Natural killer cell treated with Interleukin-12 subunit alpha and Interleukin-12 subunit beta and Interleukin-15 and Interleukin-18, amount 100 ng/mL, for 72 hours (primary cell): ENCODE measurements around the gene MGMT. TPM values are rescaled to one million over a fixed set of nuclear protein-coding genes. Genes with fewer than 3 reads are reported as not detected.

Experiments used
- ATAC-seq, 2 donors: fragments of 150-1000 bp; cut with Tn5 transposase in 1 of 2; sonication (Bioruptor Pico), chemical (Tn5 transposase) in 1 of 2; 2 replicates each; pipeline ENCODE4 v1.10.0; 2021
- DNase-seq: peaks from one replicate; pipeline ENCODE4 v3.0.0; 2022; ENCODE audit warnings: low spot score
- H3K27ac Mint-ChIP-seq, 2 donors: 1 replicate in 1 of 2; 2 replicates in 1 of 2; pipeline ENCODE4 v1.8.0; 2022; ENCODE audit warnings: mixed read lengths in 2 of 2, mild to moderate bottlenecking in 1 of 2, moderate library complexity in 1 of 2
- H3K27me3 Mint-ChIP-seq, 2 donors: 1 replicate in 1 of 2; 2 replicates in 1 of 2; pipeline ENCODE4 v1.8.0; 2022; ENCODE audit warnings: mixed read lengths in 2 of 2
- H3K36me3 Mint-ChIP-seq: one replicate; pipeline ENCODE4 v1.8.0; 2022; ENCODE audit warnings: mixed read lengths
- H3K4me1 Mint-ChIP-seq, 2 donors: 1 replicate in 1 of 2; 2 replicates in 1 of 2; pipeline ENCODE4 v1.8.0; 2022; ENCODE audit warnings: low read depth in 2 of 2, mixed read lengths in 2 of 2, mild to moderate bottlenecking in 1 of 2
- H3K4me3 Mint-ChIP-seq: one replicate; pipeline ENCODE4 v1.8.0; 2022; ENCODE audit warnings: mixed read lengths
- H3K9me3 Mint-ChIP-seq: 2 replicates; pipeline ENCODE4 v1.8.0; 2022; ENCODE audit warnings: mixed read lengths
- total RNA-seq, 2 donors: library from RNA; stranded (reverse); gene quantifications; one replicate each; pipeline ENCODE4 v1.2.3, GENCODE V29; 2022

Gene MGMT
- total RNA-seq, 2 donors from 2014 or later = 14.3 to 23.6 TPM

DNA sequence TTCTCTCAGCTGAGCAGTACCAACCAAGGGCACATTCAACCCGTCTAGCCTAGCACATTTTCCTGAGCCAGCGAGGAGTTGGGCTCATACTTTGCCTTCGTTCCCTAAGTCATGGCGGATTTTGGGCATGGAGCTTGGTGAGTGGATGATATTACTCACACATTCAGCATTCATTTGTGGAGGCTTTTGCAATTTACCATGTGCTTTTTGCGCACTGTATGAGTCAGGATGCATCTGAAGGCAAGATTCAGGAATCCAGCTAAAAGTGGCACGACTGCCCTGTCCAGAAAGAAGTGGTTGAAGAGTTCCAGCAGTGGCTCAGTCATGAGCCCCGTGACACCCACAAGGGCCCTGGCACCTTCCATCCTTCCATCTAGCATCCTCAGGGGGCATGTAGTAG is 24.2 kb upstream of the MGMT start:
- H3K9me3 Mint-ChIP-seq = no peaks in the 10 kb centered on the region
- no peaks in the 10 kb centered on the region for H3K4me1 Mint-ChIP-seq
- no peaks in the 10 kb centered on the region for H3K36me3 Mint-ChIP-seq
- no peak for ATAC-seq
- no peak overlapping the region for H3K27ac Mint-ChIP-seq
- no peak for DNase-seq
- peaks cover 23 to 40% of the 10 kb centered on the region in 2 donors for H3K27me3 Mint-ChIP-seq
- no peak overlapping the region for H3K4me3 Mint-ChIP-seq

- Mint-ChIP-seq H3K9me3 (no peaks in the 10 kb centered on the region), H3K27ac (no peak overlapping the region), H3K4me3 (no peak overlapping the region), H3K4me1 (no peaks in the 10 kb centered on the region), H3K36me3 (no peaks in the 10 kb centered on the region), H3K27me3 (peaks cover 23 to 40% of the 10 kb centered on the region in 2 donors)
- ATAC-seq = no peak
- no peak for DNase-seq
These were observed 22.7 kb upstream of the MGMT start for GRCh38 chr10:129444359-129444758.

- Mint-ChIP-seq H3K4me3 (no peak overlapping the region), H3K27me3 (peaks cover 16 to 38% of the 10 kb centered on the region in 2 donors), H3K27ac (no peak overlapping the region), H3K36me3 (no peaks in the 10 kb centered on the region), H3K4me1 (no peaks in the 10 kb centered on the region), H3K9me3 (no peaks in the 10 kb centered on the region)
- DNase-seq (no peak), ATAC-seq (no peak)
These were observed 21.4 kb upstream of the MGMT start for GRCh38 chr10:129445436-129446182.

GRCh38 chr10:129446183-129446581 is 20.9 kb upstream of the MGMT start:
- Mint-ChIP-seq H3K27ac (no peak overlapping the region), H3K9me3 (no peaks in the 10 kb centered on the region), H3K36me3 (no peaks in the 10 kb centered on the region), H3K4me1 (no peaks in the 10 kb centered on the region), H3K27me3 (peaks cover 19 to 44% of the 10 kb centered on the region in 2 donors), H3K4me3 (no peak overlapping the region)
- DNase-seq (no peak), ATAC-seq (no peak)

GRCh38 chr10:129447486-129447885 is 19.6 kb upstream of the MGMT start:
- Mint-ChIP-seq H3K4me1 (no peaks in the 10 kb centered on the region), H3K27ac (no peak overlapping the region), H3K9me3 (no peaks in the 10 kb centered on the region), H3K36me3 (no peaks in the 10 kb centered on the region), H3K4me3 (no peak overlapping the region), H3K27me3 (peaks cover 27 to 56% of the 10 kb centered on the region in 2 donors)
- ATAC-seq (no peak), DNase-seq (no peak)

DNA sequence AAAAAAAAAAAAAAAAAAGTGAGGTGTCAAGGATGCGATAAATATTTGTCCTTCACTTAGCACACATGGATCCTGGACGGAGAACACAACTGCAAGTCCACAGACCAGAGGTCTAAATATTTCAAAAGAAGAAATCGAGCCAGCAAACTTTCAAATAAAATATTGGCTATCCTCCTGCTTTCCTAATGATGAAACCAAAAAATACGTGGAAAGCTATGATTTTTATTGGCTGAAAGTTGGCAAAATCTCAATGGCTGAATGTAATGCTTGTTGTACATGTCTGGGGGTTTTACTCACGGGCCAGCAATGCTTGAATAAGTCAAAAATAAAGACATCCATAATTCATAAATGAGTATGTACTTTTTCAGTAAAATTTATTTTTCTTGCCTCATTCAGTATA is 19.0 kb upstream of the MGMT start:
- Mint-ChIP-seq H3K4me1 (no peaks in the 10 kb centered on the region), H3K27me3 (peaks cover 22 to 51% of the 10 kb centered on the region in 2 donors), H3K9me3 (no peaks in the 10 kb centered on the region), H3K36me3 (no peaks in the 10 kb centered on the region), H3K27ac (no peak overlapping the region), H3K4me3 (no peak overlapping the region)
- DNase-seq = no peak
- ATAC-seq = no peak

DNA sequence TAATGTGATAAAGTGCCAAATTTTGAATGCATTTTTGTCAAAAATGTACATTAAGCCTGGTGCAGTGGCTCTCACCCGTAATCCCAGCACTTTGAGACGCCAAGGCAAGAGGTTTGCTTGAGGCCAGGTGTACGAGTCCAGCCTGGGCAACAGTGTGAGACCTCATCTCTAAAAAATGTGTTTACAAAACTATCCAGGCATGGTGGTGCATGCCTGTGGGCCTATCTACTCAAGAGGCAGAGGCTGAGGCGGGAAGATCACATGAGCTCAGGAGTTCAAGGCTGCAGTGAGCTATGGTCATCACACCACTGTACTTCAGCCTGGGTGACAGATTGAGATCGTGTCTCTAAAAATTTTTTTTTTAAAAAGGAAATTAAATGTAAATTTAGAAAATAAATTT is 18.5 kb upstream of the MGMT start:
- H3K36me3 Mint-ChIP-seq = no peaks in the 10 kb centered on the region
- H3K4me3 Mint-ChIP-seq = no peak overlapping the region
- DNase-seq = no peak
- H3K27ac Mint-ChIP-seq = no peak overlapping the region
- H3K9me3 Mint-ChIP-seq = no peaks in the 10 kb centered on the region
- no peak for ATAC-seq
- H3K4me1 Mint-ChIP-seq = no peaks in the 10 kb centered on the region
- peaks cover 21 to 47% of the 10 kb centered on the region in 2 donors for H3K27me3 Mint-ChIP-seq

- H3K9me3 Mint-ChIP-seq = no peaks in the 10 kb centered on the region
- no peaks in the 10 kb centered on the region for H3K4me1 Mint-ChIP-seq
- no peak for ATAC-seq
- H3K27me3 Mint-ChIP-seq = peaks cover 24 to 49% of the 10 kb centered on the region in 2 donors
- no peak for DNase-seq
- no peak overlapping the region for H3K27ac Mint-ChIP-seq
- no peak overlapping the region for H3K4me3 Mint-ChIP-seq
- H3K36me3 Mint-ChIP-seq = no peaks in the 10 kb centered on the region
These were observed 17.1 kb upstream of the MGMT start for GRCh38 chr10:129449893-129450292.

GRCh38 chr10:129450391-129450790 is 16.6 kb upstream of the MGMT start:
- Mint-ChIP-seq H3K36me3 (no peaks in the 10 kb centered on the region), H3K27ac (no peak overlapping the region), H3K4me1 (no peaks in the 10 kb centered on the region), H3K27me3 (peaks cover 26 to 54% of the 10 kb centered on the region in 2 donors), H3K9me3 (no peaks in the 10 kb centered on the region), H3K4me3 (no peak overlapping the region)
- no peak for ATAC-seq
- DNase-seq = no peak

GRCh38 chr10:129455625-129456024 is 11.4 kb upstream of the MGMT start:
- no peak for ATAC-seq
- H3K27me3 Mint-ChIP-seq = peaks cover 28 to 48% of the 10 kb centered on the region in 2 donors
- H3K4me3 Mint-ChIP-seq = no peak overlapping the region
- H3K36me3 Mint-ChIP-seq = no peaks in the 10 kb centered on the region
- no peak for DNase-seq
- H3K9me3 Mint-ChIP-seq = no peaks in the 10 kb centered on the region
- H3K4me1 Mint-ChIP-seq = no peaks in the 10 kb centered on the region
- no peak overlapping the region for H3K27ac Mint-ChIP-seq

GRCh38 chr10:129459762-129460539 is 7.1 kb upstream of the MGMT start:
- no peaks in the 10 kb centered on the region for H3K9me3 Mint-ChIP-seq
- H3K27me3 Mint-ChIP-seq = peaks cover 18 to 24% of the 10 kb centered on the region in 2 donors
- DNase-seq = no peak
- ATAC-seq = no peak
- H3K36me3 Mint-ChIP-seq = no peaks in the 10 kb centered on the region
- no peaks in the 10 kb centered on the region for H3K4me1 Mint-ChIP-seq
- no peak overlapping the region for H3K27ac Mint-ChIP-seq
- no peak overlapping the region for H3K4me3 Mint-ChIP-seq

- H3K4me1 Mint-ChIP-seq = no peaks in the 10 kb centered on the region
- peaks cover 10 to 11% of the 10 kb centered on the region in 2 donors for H3K27me3 Mint-ChIP-seq
- H3K36me3 Mint-ChIP-seq = no peaks in the 10 kb centered on the region
- no peak for DNase-seq
- no peak for ATAC-seq
- H3K4me3 Mint-ChIP-seq = no peak overlapping the region
- H3K27ac Mint-ChIP-seq = no peak overlapping the region
- no peaks in the 10 kb centered on the region for H3K9me3 Mint-ChIP-seq
These were observed 4.7 kb upstream of the MGMT start for GRCh38 chr10:129462257-129462795.

GRCh38 chr10:129464251-129464650 is 2.8 kb upstream of the MGMT start:
- Mint-ChIP-seq H3K4me3 (no peak overlapping the region), H3K27me3 (peaks cover 3 to 8% of the 10 kb centered on the region in 2 donors), H3K36me3 (no peaks in the 10 kb centered on the region), H3K27ac (no peak overlapping the region), H3K9me3 (no peaks in the 10 kb centered on the region), H3K4me1 (peaks cover 7% of the 10 kb centered on the region in 2 donors)
- ATAC-seq = no peak
- DNase-seq = no peak
